ENCODE measurements around the gene IGDCC3.

Gene IGDCC3

DNA sequence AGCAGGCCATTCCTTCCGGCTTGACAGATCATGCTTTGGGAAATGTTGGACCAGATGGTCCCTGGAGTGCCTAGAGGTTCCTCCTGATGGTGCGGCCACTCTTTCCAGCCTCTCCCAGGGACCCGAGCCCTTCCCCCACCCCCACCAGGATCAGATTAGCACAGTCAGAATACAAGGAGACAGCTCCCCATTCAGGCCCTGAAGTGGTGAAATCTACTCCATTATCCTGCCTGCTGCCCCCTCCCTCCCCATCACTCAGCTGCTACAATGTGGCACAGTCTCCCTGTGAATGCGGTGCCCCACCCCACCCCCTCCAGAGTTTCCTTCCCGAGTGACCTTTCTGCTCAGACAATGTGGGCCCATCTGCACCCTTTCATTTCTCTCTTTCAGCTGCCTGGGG, 43.9 kb downstream of the IGDCC3 start:
- no peak for DNase-seq (ENCODE audit: low spot score)
- TF ChIP-seq, protein P1, sequence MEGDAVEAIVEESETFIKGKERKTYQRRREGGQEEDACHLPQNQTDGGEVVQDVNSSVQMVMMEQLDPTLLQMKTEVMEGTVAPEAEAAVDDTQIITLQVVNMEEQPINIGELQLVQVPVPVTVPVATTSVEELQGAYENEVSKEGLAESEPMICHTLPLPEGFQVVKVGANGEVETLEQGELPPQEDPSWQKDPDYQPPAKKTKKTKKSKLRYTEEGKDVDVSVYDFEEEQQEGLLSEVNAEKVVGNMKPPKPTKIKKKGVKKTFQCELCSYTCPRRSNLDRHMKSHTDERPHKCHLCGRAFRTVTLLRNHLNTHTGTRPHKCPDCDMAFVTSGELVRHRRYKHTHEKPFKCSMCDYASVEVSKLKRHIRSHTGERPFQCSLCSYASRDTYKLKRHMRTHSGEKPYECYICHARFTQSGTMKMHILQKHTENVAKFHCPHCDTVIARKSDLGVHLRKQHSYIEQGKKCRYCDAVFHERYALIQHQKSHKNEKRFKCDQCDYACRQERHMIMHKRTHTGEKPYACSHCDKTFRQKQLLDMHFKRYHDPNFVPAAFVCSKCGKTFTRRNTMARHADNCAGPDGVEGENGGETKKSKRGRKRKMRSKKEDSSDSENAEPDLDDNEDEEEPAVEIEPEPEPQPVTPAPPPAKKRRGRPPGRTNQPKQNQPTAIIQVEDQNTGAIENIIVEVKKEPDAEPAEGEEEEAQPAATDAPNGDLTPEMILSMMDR (IDR thresholded peaks at IDR 0.05; ENCODE audit: extremely low read depth, missing control alignments) = no peak

DNA sequence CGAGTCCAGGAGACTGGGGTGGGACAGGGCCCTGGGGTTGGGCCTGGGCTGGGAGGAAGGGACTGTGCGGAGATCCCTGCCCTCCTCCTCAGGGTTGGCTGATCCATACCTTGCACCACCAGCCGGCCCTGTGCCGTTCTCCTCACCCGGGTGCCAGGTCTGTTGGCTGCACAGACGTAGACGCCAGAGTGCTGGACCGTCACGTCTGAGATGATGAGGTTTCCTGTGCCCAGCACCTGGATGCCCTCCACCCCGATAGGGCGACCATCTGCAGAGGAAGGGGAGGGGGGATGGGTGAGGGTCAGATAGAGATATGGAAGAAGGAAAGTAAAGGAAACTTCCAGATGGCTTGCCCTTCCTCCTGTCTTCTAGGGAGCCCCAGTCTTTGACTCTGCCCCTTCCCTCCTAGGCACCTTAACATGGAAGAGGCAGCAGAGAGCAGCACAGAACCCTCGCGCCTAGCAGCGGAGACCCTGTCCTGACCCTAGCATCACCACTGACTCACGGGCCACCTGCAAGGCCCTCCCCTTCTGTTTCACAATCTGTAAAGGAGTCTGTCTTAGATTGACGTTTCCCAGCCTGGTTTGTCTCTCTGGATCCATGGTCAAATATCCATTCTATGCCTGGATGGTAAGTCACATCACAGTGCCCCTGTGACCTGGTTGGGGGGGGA, 44.5 kb downstream of the IGDCC3 start:
- TF ChIP-seq, protein P1 (IDR thresholded peaks at IDR 0.05; ENCODE audit: extremely low read depth, missing control alignments) = no peak
- DNase-seq (ENCODE audit: low spot score) = no peak

DNA sequence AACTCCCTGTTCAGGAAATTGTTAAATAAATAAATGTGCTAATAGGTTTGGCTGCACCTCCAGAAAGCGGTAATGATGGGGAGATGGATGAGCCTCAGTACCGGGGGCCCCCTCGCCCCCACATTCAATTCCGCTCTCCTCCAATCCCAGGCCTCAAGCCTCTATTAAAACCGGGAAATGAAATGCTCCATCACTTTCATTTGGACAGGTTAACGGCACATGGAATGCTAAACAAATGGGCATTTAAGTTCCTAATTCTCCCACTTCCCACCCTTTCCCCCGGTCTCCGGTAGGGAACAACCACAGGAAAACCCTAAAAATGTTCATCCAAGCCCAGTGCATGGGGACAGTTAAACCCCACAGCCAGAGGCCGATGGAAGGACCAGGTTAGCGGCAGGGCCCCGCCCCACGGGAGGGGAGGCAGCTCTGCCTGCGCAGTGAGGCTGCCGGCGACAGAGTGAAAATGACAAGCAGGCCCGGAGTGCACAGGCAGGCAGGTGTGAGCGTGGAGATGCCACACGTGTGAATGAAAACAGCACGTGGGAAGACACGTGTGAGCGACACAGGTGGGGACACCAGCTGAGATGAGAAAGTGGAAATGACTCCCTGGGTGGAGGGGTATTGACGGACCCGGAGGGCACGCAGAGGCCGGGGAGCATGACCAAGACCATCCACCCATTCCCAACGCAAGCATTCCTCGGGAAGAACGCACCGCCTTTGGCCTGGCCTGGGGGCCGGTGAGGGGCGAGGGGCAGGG, 45.2 kb downstream of the IGDCC3 start:
- no peak for DNase-seq (ENCODE audit: low spot score)
- TF ChIP-seq, protein P1 (IDR thresholded peaks at IDR 0.05; ENCODE audit: extremely low read depth, missing control alignments) = no peak

DNA sequence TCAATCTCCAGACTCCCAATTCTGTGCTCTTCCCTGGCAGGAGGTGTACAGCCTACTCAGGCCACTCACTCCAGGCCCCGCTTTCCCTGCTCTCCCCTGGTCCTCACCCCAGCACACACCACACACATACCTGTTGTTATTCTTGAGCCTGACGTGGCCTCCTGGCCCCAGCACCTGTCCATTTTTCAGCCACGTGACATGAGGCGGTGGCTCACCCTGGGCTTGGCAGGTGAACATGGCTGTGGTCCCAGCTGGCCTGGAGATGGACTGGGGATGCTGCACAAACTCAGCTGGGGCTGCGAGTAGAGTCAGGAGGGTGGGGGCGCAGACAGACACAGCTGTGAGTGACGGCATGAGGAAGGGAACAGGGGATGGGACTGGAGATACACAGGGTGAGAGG, 46.0 kb downstream of the IGDCC3 start:
- TF ChIP-seq, protein P1 (IDR thresholded peaks at IDR 0.05; ENCODE audit: extremely low read depth, missing control alignments) = no peak
- no peak for DNase-seq (ENCODE audit: low spot score)

DNA sequence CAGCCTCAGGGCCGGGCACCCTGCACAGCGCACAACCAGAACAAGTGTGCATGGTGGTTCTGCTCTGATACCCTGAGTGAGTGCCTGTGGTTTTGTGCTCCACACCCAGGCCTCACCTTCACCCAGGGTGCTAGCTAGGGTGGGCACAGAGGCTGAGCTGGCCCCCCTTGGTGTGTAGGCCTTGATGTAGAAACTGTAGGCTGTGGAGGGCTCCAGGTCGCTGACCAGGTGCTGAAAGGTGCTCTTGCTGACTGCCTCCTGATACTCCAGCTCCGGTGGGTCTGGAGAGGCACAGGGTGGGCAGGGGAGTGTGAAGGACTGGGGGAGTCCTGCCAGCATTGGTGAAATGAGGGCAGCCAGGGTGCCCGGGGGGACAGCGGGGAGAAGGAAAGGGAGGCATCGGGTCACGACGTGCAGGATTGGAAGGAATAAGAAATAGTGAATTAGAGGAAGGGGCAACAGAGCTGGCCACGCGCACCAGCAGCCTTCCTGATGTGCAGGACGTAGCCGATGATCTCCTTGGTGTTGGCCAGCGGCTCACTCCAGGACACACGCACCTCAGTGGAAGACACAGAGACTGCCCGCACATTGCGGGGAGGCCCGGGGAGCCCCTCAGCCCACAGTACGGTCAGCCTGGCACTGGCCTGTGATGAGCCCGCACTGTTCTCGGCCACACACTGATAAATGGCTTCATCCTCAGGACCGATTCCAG, 46.7 kb downstream of the IGDCC3 start:
- DNase-seq (ENCODE audit: low spot score) = no peak
- TF ChIP-seq, protein P1 (IDR thresholded peaks at IDR 0.05; ENCODE audit: extremely low read depth, missing control alignments) = no peak

DNA sequence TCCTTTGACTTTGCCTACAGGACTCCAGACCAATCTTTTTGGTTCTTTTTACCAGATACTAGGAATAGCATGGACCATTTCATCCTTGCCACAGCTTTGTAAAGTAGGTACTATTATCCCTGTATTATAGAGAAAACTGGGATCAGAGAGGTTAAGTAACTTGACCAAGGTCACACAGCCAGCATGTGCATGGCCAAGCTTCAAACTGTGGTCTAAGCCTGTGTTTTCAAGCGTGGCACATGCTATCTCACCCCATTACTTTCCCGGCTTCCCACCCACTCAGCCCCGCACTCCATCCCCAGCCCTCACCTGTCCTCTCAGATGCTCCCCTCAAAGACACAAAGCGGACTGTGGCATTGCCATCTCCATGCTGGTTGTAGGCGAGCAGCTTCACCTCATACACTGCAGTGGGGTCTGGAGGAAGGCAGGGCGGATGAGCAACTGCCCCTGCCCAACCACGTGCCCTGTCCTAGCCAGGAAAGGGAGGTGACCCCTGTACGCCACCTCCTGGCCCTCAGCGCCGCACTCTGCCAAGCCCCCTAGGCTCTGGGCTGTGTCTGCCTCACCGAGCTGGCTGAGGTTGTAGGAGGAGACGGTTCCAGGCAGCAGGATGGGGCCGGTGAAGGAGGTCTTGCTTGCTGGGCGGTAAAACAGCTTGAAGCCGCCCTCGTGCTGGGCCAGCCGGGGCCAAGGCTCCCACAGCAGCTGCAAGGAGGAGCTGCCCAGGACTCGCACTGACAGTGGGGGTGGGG, 47.6 kb downstream of the IGDCC3 start:
- DNase-seq (ENCODE audit: low spot score) = peak; percentile 10
- TF ChIP-seq, protein P1 (IDR thresholded peaks at IDR 0.05; ENCODE audit: extremely low read depth, missing control alignments) = no peak

All from GM20000 (cell line).